IPS DF 6.9 (cell line): ENCODE results near the gene TAAR8.
A peak's percentile ranks its signal among the peaks of the same experiment; 100 is the strongest.
"Not testable (repeated sequence)": the region's sequence is repeated elsewhere in the genome, so short reads cannot be mapped to it uniquely, and the experiment has no call there.

Source experiments
- DNase-seq: peaks from one replicate; pipeline ENCODE4 v3.0.0-alpha.2; 2013; ENCODE audit warnings: low read depth, low spot score
- H3K27ac ChIP-seq: one replicate; pipeline ENCODE4 v1.5.1; 2013; ENCODE audit warnings: low read length, control low read depth
- H3K27me3 ChIP-seq: 2 replicates; pipeline ENCODE4 v1.6.1; 2013; ENCODE audit warnings: mild to moderate bottlenecking, low read length; ENCODE audit not compliant: control insufficient read depth, insufficient read depth
- H3K36me3 ChIP-seq: 2 replicates; pipeline ENCODE4 v1.6.1; 2013; ENCODE audit warnings: low read length; ENCODE audit not compliant: control insufficient read depth, insufficient read depth
- H3K4me1 ChIP-seq: 2 replicates; pipeline ENCODE4 v1.6.1; 2013; ENCODE audit warnings: low read length; ENCODE audit not compliant: control insufficient read depth, insufficient read depth
- H3K4me3 ChIP-seq: 2 replicates; pipeline ENCODE4 v1.5.1; 2013; ENCODE audit warnings: mild to moderate bottlenecking, low read length
- H3K9me3 ChIP-seq: 2 replicates; pipeline ENCODE4 v1.6.1; 2013; ENCODE audit warnings: low read length, inconsistent platforms; ENCODE audit not compliant: control insufficient read depth, insufficient read depth
- WGBS: extraction: QIAGEN DNeasy Blood & Tissue Kit; methylation state at CpG from one replicate; pipeline ENCODE4 v1.1.7; 2013; ENCODE audit warnings: mixed read lengths, missing lambda C conversion rate; ENCODE audit not compliant: insufficient read length, insufficient coverage; 5-methylcytosine and 5-hydroxymethylcytosine counted together

The TAAR8 gene

GRCh38 chr6:132513831-132514545 is 38.5 kb upstream of the TAAR8 start:
- Histone ChIP-seq H3K4me1 (no peaks in the 10 kb centered on the region), H3K36me3 (no peaks in the 10 kb centered on the region), H3K27ac (no peak overlapping the region), H3K9me3 (no peaks in the 10 kb centered on the region), H3K27me3 (no peaks in the 10 kb centered on the region), H3K4me3 (no peak overlapping the region)
- no peak for DNase-seq
- no CpG with 5 or more reads among the region's 3 CpGs for WGBS

GRCh38 chr6:132515386-132515785 is 37.1 kb upstream of the TAAR8 start:
- WGBS: no CpG with 5 or more reads among the region's 2 CpGs
- no peak for DNase-seq
- Histone ChIP-seq H3K36me3 (no peaks in the 10 kb centered on the region), H3K27ac (no peak overlapping the region), H3K4me1 (no peaks in the 10 kb centered on the region), H3K27me3 (no peaks in the 10 kb centered on the region), H3K9me3 (no peaks in the 10 kb centered on the region), H3K4me3 (no peak overlapping the region)

- Histone ChIP-seq H3K4me3 (no peak overlapping the region), H3K9me3 (no peaks in the 10 kb centered on the region), H3K36me3 (no peaks in the 10 kb centered on the region), H3K4me1 (no peaks in the 10 kb centered on the region), H3K27me3 (no peaks in the 10 kb centered on the region), H3K27ac (no peak overlapping the region)
- DNase-seq: no peak
- WGBS: no CpG with 5 or more reads among the region's 2 CpGs
These were observed 31.5 kb upstream of the TAAR8 start for GRCh38 chr6:132520953-132521352.

- Histone ChIP-seq H3K9me3 (no peaks in the 10 kb centered on the region), H3K27me3 (no peaks in the 10 kb centered on the region), H3K27ac (no peak overlapping the region), H3K4me1 (no peaks in the 10 kb centered on the region), H3K36me3 (no peaks in the 10 kb centered on the region), H3K4me3 (no peak overlapping the region)
- WGBS: no CpG with 5 or more reads among the region's 5 CpGs
- no peak for DNase-seq
These were observed 27.8 kb upstream of the TAAR8 start for GRCh38 chr6:132524646-132525045.

- H3K4me3 ChIP-seq: no peak overlapping the region
- H3K27ac ChIP-seq: no peak overlapping the region
- no peak for DNase-seq
- H3K27me3 ChIP-seq: no peaks in the 10 kb centered on the region
- no CpG with 5 or more reads among the region's 4 CpGs for WGBS
- H3K36me3 ChIP-seq: no peaks in the 10 kb centered on the region
- H3K9me3 ChIP-seq: no peaks in the 10 kb centered on the region
- H3K4me1 ChIP-seq: peaks cover 1% of the 10 kb centered on the region; the same call in 1 of the 2 replicates
These were observed 26.6 kb upstream of the TAAR8 start for GRCh38 chr6:132525866-132526265.

GRCh38 chr6:132526461-132526860 is 26.0 kb upstream of the TAAR8 start:
- no peak for DNase-seq
- Histone ChIP-seq H3K36me3 (no peaks in the 10 kb centered on the region), H3K4me1 (peaks cover 1% of the 10 kb centered on the region; the same call in 1 of the 2 replicates), H3K4me3 (no peak overlapping the region), H3K9me3 (no peaks in the 10 kb centered on the region), H3K27me3 (no peaks in the 10 kb centered on the region), H3K27ac (no peak overlapping the region)
- whole genome bisulfite sequencing: no CpG with 5 or more reads among the region's 2 CpGs

GRCh38 chr6:132527791-132528190 is 24.7 kb upstream of the TAAR8 start:
- Histone ChIP-seq H3K4me1 (peaks cover 1% of the 10 kb centered on the region; the same call in 1 of the 2 replicates), H3K27me3 (no peaks in the 10 kb centered on the region), H3K27ac (no peak overlapping the region), H3K4me3 (no peak overlapping the region), H3K36me3 (no peaks in the 10 kb centered on the region), H3K9me3 (no peaks in the 10 kb centered on the region)
- no peak for DNase-seq
- no CpG with 5 or more reads among the region's 6 CpGs for WGBS

- DNase-seq: peak; percentile 50
- H3K4me1 ChIP-seq: peaks cover 1% of the 10 kb centered on the region; the same call in 1 of the 2 replicates
- H3K27ac ChIP-seq: no peak overlapping the region
- H3K36me3 ChIP-seq: no peaks in the 10 kb centered on the region
- H3K9me3 ChIP-seq: no peaks in the 10 kb centered on the region
- WGBS: no CpG with 5 or more reads among the region's 9 CpGs
- H3K4me3 ChIP-seq: no peak overlapping the region
- no peaks in the 10 kb centered on the region for H3K27me3 ChIP-seq
These were observed 22.0 kb upstream of the TAAR8 start for GRCh38 chr6:132530293-132530974.

- not testable (repeated sequence) for H3K9me3 ChIP-seq
- WGBS: no CpG with 5 or more reads among the region's 2 CpGs
These were observed 17.9 kb upstream of the TAAR8 start for GRCh38 chr6:132534546-132534945.

GRCh38 chr6:132537145-132537544 is 15.3 kb upstream of the TAAR8 start:
- Histone ChIP-seq H3K4me3 (no peak overlapping the region), H3K9me3 (no peaks in the 10 kb centered on the region), H3K27me3 (no peaks in the 10 kb centered on the region), H3K36me3 (no peaks in the 10 kb centered on the region), H3K27ac (no peak overlapping the region), H3K4me1 (no peaks in the 10 kb centered on the region)
- DNase-seq: no peak
- no CpG with 5 or more reads among the region's 3 CpGs for WGBS

More at GRCh38 chr6:132534546-132534945, 17.9 kb upstream of the TAAR8 start:
- DNase-seq, H3K4me3 ChIP-seq, H3K27ac ChIP-seq, H3K36me3 ChIP-seq, H3K27me3 ChIP-seq, H3K4me1 ChIP-seq: not testable (repeated sequence)
